NCI-H1105 (cell line): ENCODE measurements around the gene HTR1D.
A peak's percentile ranks its signal among the peaks of the same experiment; 100 is the strongest.

Experiments
- DNase-seq: peaks from one replicate; lab custom pipeline; 2025; lab: John Stamatoyannopoulos, UW

HTR1D gene

GRCh38 chr1:23184212-23184934 is 32.9 kb downstream of the HTR1D start:
- DNase-seq: peak; percentile 60

GRCh38 chr1:23179862-23180261 is 37.4 kb downstream of the HTR1D start:
- no peak for DNase-seq

GRCh38 chr1:23178950-23179349 is 38.4 kb downstream of the HTR1D start:
- DNase-seq: no peak

- DNase-seq: no peak
Measured at GRCh38 chr1:23178414-23178813, 38.9 kb downstream of the HTR1D start.

- peak; percentile 69 for DNase-seq
Measured at GRCh38 chr1:23177438-23178380, 39.6 kb downstream of the HTR1D start.

GRCh38 chr1:23177031-23177430 is 40.3 kb downstream of the HTR1D start:
- no peak for DNase-seq

GRCh38 chr1:23174426-23175110 is 42.7 kb downstream of the HTR1D start:
- no peak for DNase-seq

GRCh38 chr1:23171181-23171755 is 46.0 kb downstream of the HTR1D start:
- no peak for DNase-seq

GRCh38 chr1:23169727-23170335 is 47.5 kb downstream of the HTR1D start:
- no peak for DNase-seq

GRCh38 chr1:23169195-23169575 is 48.1 kb downstream of the HTR1D start:
- no peak for DNase-seq

- peak; percentile 79 for DNase-seq
Measured at GRCh38 chr1:23168445-23169194, 48.7 kb downstream of the HTR1D start, which contains the start of gene LUZP1. Gene LUZP1 (minus strand): TSS chr1:23168856.

GRCh38 chr1:23168079-23168444 is 49.2 kb downstream of the HTR1D start:
- no peak for DNase-seq

- no peak for DNase-seq
Measured at GRCh38 chr1:23167353-23168078, 49.8 kb downstream of the HTR1D start.

- no peak for DNase-seq
Measured at GRCh38 chr1:23166854-23167253, 50.4 kb downstream of the HTR1D start.

GRCh38 chr1:23163395-23163794 is 53.9 kb downstream of the HTR1D start:
- DNase-seq: no peak

GRCh38 chr1:23159963-23160877 is 57.1 kb downstream of the HTR1D start:
- no peak for DNase-seq

- DNase-seq: no peak
Measured at GRCh38 chr1:23156940-23157339, 60.4 kb downstream of the HTR1D start.

GRCh38 chr1:23152966-23153684 is 64.2 kb downstream of the HTR1D start:
- no peak for DNase-seq

GRCh38 chr1:23150742-23151141 is 66.6 kb downstream of the HTR1D start:
- no peak for DNase-seq
